Stomach (tissue), 4 donors: ENCODE measurements around the gene RASSF3.

Source experiments
- CTCF ChIP-seq, 7 experiments: fragments of 450-650 bp in 4 of 7; fragments of 200-600 bp in 3 of 7; sonication (generic) in 3 of 7; IDR thresholded peaks; one replicate each; pipeline ENCODE4 v1.5.1; 2016 to 2019; ENCODE audit warnings: antibody characterized with exemption in 7 of 7, control low read depth in 2 of 7, mild to moderate bottlenecking in 1 of 7
- EP300 ChIP-seq: sonication (generic); formaldehyde crosslinking; IDR thresholded peaks from one replicate; pipeline ENCODE4 v1.6.1; 2017; ENCODE audit warnings: antibody characterized with exemption

- no peak for TF ChIP-seq CTCF (IDR thresholded peaks at IDR 0.05)
- TF ChIP-seq EP300 = no peak
Observed at GRCh38 chr12:64699504-64700115, 89.3 kb downstream of the RASSF3 start.
